Stimulated activated CD4-positive, alpha-beta T cell treated with anti-CD3 and anti-CD28 coated beads, TNF-alpha, amount 100 ng/mL, for 1 hour (primary cell): Measurements from ENCODE around the gene USP49.

Experiments used
- DNase-seq, 3 donors: peaks; one replicate each; pipeline ENCODE4 v3.0.0-alpha.2; 2020; ENCODE audit warnings: low read depth in 3 of 3, low spot score in 1 of 3

USP49 gene

DNA sequence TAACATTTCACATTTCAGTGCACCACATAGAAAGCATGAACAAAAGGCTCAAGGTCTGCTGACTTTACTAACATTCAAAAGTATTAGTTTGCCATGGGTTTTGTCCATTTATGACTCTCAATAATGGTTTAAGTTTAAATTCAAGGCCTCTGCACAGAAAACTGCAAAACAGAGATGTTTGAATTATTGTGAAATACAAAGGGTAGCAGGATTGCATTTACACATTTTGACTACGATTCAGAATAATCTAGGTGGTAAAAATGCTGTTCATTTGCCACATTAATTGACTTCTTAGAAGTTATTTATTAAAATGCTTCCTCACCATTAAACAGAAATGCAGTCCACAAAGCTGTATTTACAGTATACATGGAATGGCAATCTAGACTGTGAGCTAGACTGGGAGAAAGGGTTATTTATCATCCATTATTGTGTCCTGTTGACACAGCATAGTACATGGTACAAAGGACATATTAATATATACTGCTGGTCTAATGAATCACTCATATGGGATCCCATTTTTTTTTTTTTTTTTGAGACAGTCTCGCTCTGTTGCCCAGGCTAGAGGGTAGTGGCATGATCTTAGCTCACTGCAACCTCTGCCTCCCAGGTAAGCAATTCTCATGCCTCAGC is 18.0 kb downstream of the USP49 start:
- DNase-seq: no peak

- DNase-seq: no peak
These were observed 20.4 kb downstream of the USP49 start for GRCh38 chr6:41874741-41875140.

- no peak for DNase-seq
These were observed 23.0 kb downstream of the USP49 start for GRCh38 chr6:41872147-41872546.

DNA sequence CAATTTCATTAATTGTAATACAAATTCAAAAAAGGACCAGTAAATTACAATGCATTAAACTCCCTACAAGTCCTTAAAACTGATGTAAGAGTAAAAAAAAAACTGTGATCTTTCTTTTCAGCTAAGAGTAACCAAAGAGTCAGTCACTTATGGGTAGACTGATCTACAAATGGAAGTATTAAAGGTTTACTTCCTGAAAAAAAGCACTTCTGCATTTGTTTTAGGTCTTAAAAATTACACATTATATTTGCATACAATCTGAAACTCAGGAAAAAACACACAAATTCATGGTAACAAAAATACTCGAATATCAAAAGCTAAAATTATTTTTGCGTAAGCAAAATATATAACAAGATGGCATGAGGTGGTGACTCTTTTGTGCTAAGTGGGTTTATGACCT is 23.5 kb downstream of the USP49 start:
- no peak for DNase-seq

DNA sequence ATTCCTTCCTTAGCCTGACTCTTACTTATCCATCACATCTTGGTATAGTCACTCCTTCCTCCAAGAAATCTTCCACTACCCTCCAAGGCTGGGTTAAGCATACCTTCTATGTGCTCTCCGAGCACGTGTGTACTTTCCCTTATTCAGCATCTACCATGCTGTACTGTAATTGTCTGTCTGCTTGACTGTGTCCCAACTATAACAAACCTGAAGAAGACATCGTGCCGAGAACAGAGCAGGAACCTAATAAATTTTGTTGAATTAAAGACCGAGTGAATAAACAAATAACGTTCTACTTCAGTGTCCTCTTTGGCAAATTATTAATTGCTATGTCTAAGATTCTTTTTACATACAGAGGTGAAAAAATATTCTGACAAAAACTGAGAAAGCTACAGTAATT is 35.8 kb downstream of the USP49 start:
- no peak for DNase-seq

DNA sequence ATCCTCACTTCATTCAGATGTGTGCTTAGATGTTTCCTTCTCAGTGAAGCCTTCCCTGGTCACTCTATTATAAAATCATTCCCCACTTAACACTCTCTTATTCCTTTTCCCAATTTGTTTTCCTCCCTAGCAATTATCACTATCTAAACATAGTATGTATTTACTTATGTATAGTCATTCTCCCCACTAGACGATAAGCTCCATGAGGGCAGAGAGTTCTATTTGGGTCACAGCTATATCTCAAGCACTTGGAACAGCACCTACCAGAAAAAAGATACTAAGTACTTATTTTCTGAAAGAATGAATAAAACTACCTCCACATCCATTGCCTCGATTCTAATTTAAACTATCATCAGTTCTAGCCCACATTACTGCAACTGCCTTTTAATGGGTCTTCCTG is 36.5 kb downstream of the USP49 start:
- DNase-seq: no peak

DNA sequence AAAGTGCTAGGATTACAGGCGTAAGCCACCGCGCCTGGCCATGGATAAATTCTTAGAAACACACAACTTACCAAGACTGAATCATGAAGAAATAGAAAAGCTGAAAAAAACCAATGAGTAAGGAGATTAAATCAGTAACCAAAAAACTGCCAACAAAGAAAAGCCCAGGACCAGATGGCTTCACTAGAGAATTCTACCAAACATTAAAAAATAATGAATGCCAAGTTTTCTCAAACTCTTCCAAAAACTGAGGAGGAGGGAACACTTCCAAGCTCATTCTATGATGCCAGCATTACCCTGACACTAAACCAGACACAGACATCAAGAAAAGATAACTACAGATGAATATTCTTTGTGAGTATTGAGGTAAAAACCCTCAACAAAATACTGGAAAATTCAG is 44.3 kb downstream of the USP49 start:
- DNase-seq: no peak

DNA sequence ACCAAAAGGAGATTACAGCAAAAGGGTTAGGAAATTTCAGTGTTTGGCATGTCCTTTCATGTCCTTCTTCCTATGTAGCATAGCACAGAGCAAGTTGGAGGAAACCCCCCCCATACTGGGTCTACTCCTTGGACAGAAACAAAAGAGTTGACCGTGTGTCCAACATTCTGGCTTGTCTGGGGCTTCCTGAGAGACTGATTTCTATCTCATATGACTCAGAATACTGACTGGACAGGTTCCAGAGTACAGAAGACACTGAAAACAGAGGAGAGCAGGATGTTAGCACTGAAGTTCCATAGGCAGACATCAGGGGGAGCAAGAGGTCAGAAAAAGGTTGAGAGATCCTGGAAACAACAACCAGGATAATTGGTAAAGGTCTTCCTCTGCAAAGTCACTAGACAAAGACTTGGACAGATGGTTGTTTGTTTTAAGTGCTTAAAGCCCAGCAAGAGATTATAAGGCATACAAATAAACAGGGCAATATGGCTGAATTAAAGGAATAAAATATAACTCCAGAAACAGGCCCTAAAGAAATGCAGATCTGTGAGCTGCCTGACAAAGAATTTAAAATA is 48.4 kb downstream of the USP49 start:
- peak; percentile 3 to 16 (median 10) for DNase-seq

DNA sequence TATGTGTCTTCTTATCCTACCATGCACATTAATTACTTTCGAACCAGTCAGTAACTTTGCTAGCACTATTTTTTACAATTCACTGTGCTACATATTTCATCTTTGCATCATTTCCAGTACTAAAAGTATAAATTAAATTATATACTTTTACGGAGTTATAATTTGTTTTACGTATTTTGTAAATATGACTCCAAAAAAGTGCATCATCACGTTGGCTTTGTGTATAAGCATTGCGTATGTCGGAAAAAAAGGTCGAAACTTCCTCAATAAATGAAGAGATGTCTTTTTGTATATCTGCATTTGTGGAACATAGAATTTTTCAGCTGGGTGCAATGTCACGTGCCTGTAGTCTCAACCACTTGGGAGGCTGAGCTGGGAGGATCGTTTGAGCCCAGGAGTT is 52.0 kb downstream of the USP49 start:
- DNase-seq: no peak

DNA sequence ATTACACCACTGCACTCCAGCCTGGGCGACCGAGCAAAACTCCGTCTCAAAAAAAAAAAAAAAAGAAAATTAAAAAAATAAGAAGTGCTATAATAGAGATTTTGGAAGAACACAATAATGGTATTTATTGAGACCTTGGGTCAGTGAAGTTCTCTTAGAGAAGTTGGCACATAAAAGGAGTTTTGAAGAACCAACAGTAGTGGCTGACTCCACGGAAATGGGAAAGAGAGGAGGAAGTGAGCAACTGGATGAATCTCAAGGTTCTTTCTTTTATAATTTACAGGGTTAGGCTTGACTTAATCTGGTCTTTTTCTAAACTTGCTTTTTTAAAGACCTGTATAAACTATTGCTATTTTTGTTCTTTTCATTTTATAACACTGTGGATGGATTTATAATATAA is 54.8 kb downstream of the USP49 start:
- no peak for DNase-seq

DNA sequence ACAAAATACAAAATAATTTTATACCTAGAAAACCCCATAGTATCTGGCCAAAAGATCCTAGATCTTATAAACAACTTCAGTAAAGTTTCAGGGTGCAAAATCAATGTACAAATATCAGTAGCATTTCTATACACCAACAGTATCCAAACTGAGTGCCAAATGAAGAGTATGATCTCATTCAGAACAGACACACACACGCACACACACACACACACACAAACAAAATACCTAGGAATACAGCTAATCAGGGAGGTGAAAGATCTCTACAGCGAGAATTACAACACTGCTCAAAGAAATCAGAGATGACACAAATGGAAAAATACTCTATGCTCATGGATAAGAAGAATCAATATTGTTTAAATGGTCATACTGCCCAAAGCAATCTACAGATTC is 58.5 kb downstream of the USP49 start:
- DNase-seq: no peak

GRCh38 chr6:41836022-41836659 is 59.0 kb downstream of the USP49 start:
- no peak for DNase-seq

DNA sequence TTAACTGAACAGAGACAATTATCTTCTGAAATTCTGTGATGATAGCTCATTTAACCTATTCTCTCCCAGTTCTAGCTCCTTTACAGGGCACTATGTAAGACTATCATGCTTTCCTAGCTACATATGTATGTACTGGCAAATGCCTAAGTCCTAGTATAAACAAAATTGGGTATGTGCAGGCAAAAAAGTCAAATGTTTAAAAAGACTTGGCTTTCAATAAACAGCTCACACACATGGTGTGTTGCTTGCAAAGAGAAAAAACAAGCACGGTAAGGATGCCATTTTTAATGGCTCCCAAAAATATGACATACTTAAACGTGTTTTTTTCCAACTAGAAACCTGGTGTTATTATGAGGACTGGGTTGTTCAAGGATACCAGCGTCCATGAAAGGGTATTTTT is 62.9 kb downstream of the USP49 start:
- no peak for DNase-seq

- DNase-seq: no peak
These were observed 68.7 kb downstream of the USP49 start for GRCh38 chr6:41826343-41827022.

DNA sequence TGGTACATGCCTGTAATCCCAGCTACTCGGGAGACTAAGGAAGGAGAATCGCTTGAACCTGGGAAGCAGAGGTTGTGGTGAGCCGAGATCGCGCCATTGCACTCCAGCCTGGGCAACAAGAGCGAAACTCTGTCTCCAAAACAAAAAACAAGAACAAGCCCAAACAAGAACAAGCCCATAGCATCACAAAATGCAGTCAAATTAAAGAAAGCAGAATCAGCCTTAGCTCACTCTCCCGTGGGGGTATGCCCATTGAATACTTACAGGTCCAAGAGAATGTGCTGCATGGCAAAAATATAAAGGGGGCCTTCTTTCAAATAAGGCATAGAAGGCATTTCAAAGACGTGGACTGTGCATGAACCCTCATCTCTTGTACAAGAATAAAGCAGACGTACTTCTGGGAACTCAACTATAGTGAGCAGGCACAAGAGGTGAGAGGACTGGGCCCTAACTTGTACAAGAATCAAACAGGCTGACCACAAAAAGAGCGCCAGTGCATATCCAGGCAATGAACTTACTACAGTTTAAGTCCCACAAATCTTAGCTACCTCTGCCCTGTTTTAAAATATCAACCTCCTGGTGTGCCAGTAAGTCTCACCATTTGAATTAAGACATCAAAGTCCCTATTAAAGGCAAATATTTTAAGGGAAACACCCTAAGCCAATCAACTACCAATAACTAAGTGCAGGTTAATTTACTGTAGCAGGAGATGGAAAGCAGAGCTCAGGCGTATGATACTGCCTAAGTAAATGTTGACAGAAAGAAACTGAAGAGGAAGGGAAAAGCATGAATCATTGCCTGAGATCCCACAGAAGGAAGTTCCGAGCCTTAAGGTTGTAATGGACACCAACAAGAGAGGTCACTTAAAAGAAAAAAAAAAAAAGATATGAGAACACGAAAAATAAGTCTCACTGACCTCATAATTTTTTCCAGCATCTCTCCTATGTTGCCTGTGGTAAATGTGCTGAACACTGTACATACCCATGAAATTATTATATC is 70.3 kb downstream of the USP49 start:
- no peak for DNase-seq

- no peak for DNase-seq
These were observed 72.0 kb downstream of the USP49 start for GRCh38 chr6:41823178-41823577.

GRCh38 chr6:41822021-41822420 is 73.2 kb downstream of the USP49 start:
- DNase-seq: no peak

- no peak for DNase-seq
These were observed 73.9 kb downstream of the USP49 start for GRCh38 chr6:41821266-41821665.

DNA sequence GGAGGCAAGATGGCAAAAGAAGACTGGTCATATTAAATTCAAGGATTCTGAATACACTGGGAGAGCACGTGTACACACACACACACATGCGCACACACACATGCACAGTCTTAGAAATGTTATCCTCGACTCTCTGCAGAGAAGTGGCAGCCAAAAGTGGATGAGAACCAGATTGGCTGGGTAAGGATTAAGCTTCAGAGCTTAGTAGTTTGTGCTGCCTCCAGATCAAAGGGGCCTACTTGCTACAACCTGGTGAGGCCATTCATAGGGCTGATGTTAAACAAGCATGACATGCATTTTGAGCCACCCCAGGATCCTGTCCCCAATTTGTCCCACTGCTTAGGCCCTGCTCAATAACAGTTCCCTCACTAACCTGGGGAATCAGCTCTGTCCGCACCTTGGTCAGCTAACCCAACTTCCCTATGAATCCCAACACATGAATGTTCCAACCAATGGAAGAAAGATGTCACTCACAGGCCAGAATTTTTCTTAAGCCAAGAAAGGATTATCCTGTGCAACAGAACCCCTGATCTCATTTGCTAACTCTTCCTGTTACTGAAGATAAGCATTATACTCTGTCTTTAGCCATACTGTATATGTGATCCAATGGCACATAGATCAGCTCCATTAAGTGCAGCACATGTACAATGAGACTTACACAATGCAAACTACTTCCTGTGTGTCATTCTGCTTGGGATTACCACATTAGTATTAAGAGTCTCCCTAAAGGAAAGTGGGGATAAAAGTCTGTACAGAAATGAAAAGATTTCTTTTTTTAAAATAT is 76.7 kb downstream of the USP49 start:
- no peak for DNase-seq

DNA sequence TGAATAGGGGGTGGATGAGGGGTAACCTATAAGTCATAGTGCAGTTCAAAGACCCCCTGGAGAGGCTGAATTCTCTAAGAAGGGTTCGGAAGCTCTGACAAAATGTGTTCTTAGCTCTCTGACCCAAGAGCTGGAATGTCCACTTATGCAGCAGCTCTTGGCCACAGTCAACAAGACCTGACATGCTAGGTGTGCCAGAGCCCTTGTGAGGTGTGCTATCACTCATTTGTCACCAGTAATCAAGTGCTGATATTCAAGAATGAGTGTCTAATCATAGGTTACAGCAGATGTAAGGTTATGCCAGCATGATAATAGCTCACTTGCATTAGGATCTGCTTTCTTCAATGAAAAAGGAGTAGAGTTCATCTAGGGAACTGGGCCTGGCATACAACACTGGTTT is 79.6 kb downstream of the USP49 start:
- DNase-seq: no peak
